Upper lobe of left lung (tissue), 6 donors: Measurements from ENCODE around the gene PCP2. TPM values are rescaled to one million over a fixed set of nuclear protein-coding genes. Genes with fewer than 3 reads are reported as not detected.

ENCODE experiments used
- ATAC-seq, 2 donors: fragments of 200-7000 bp; cut with Tn5 transposase; one replicate each; pipeline ENCODE4 v1.9.1; 2022; ENCODE audit warnings: mild to moderate bottlenecking in 2 of 2, moderate library complexity in 2 of 2; ENCODE audit not compliant: low FRiP score in 2 of 2
- DNase-seq, 2 donors: peaks; one replicate each; pipeline ENCODE4 v3.0.0-alpha.2; 2019 to 2020
- H3K27ac ChIP-seq, 4 donors: fragments of 200-600 bp; sonication (generic); one replicate each; pipeline ENCODE4 v1.5.1; 2016 to 2019
- H3K27me3 ChIP-seq, 4 donors: fragments of 200-600 bp; sonication (generic); one replicate each; pipeline ENCODE4 v1.5.1; 2017 to 2019
- H3K36me3 ChIP-seq, 4 donors: fragments of 200-600 bp; sonication (generic); one replicate each; pipeline ENCODE4 v1.5.1; 2016 to 2019
- H3K4me1 ChIP-seq, 4 donors: fragments of 200-600 bp; sonication (generic); one replicate each; pipeline ENCODE4 v1.5.1; 2018 to 2019
- H3K4me3 ChIP-seq, 4 donors: fragments of 200-600 bp; sonication (generic); one replicate each; pipeline ENCODE4 v1.5.1; 2017 to 2019; ENCODE audit warnings: mild to moderate bottlenecking in 2 of 4, moderate library complexity in 1 of 4
- H3K9me3 ChIP-seq, 4 donors: fragments of 200-600 bp; sonication (generic); one replicate each; pipeline ENCODE4 v1.5.1; 2018 to 2019
- CTCF ChIP-seq, 6 experiments: fragments of 450-650 bp in 4 of 6; fragments of 200-600 bp in 2 of 6; sonication (generic) in 2 of 6; IDR thresholded peaks; one replicate each; pipeline ENCODE4 v1.5.1; 2016 to 2019; ENCODE audit warnings: antibody characterized with exemption in 6 of 6
- EP300 ChIP-seq, 4 donors: sonication (generic); formaldehyde crosslinking; IDR thresholded peaks; one replicate each; pipeline ENCODE4 v1.5.1; 2017; ENCODE audit warnings: antibody characterized with exemption in 4 of 4, control low read depth in 2 of 4
- POLR2A ChIP-seq, 4 donors: fragments of 450-650 bp; IDR thresholded peaks; one replicate each; pipeline ENCODE4 v1.5.1; 2016 to 2017; ENCODE audit warnings: antibody characterized with exemption in 4 of 4, mild to moderate bottlenecking in 2 of 4
- POLR2AphosphoS5 ChIP-seq, 2 donors: sonication (generic); formaldehyde crosslinking; IDR thresholded peaks; one replicate each; pipeline ENCODE4 v1.5.1; 2017; ENCODE audit warnings: antibody characterized with exemption in 2 of 2
- WGBS, 2 donors: methylation state at CpG; one replicate each; pipeline ENCODE4 v1.1.5; 2017 to 2018; 5-methylcytosine and 5-hydroxymethylcytosine counted together
- total RNA-seq, 6 donors: library from RNA; depleted of rRNA in 4 of 6; stranded (reverse); fragments of >200 nt in 4 of 6; gene quantifications; one replicate each; pipeline versions ENCODE4 v1.1.0 to v1.2.1, GENCODE V29; 2016 to 2021
- donor health status: DM: no; HTN: no; CAD: no; lungs with moderate emphysema.
- donor health status: DM: no; HTN: yes; CAD: no; lungs with severe emphysema.

PCP2 gene
- total RNA-seq, 6 donors from 2014 or later: 2.3 to 21.0 (median 3.3) TPM; not detected in 1

- no peaks in the 10 kb centered on the region for H3K27me3 ChIP-seq
- H3K27ac ChIP-seq: peak overlapping the region; percentile 78 to 94 (median 86)
- DNase-seq: peak; percentile 71 to 87
- no peaks in the 10 kb centered on the region for H3K9me3 ChIP-seq
- TF ChIP-seq POLR2A (IDR thresholded peaks at IDR 0.05) (no peak), CTCF (IDR thresholded peaks at IDR 0.05) (no peak), EP300 (IDR thresholded peaks at IDR 0.05) (no peak), POLR2AphosphoS5 (IDR thresholded peaks at IDR 0.05) (no peak)
- H3K36me3 ChIP-seq: peaks cover 20 to 82% (median 63%) of the 10 kb centered on the region in 4 donors
- peak overlapping the region in 1 of 4 donors; percentile 7 for H3K4me3 ChIP-seq
- peak; percentile 3 to 31 for ATAC-seq
- H3K4me1 ChIP-seq: peaks cover 10 to 39% (median 32%) of the 10 kb centered on the region in 4 donors
- WGBS, 2 donors: 88% methylated on average over 35 of the region's 48 CpGs; no CpG with 5 or more reads in 1 of the 2 donors
These were observed 13.7 kb downstream of the PCP2 start for GRCh38 chr19:7619671-7620441.

- Histone ChIP-seq H3K9me3 (no peaks in the 10 kb centered on the region), H3K4me3 (no peak overlapping the region), H3K27ac (peak overlapping the region; percentile 80 to 94 (median 86)), H3K36me3 (peaks cover 20 to 74% (median 54%) of the 10 kb centered on the region in 4 donors), H3K27me3 (no peaks in the 10 kb centered on the region), H3K4me1 (peaks cover 10 to 39% (median 32%) of the 10 kb centered on the region in 4 donors)
- ATAC-seq (peak; percentile 62 to 91), DNase-seq (peak; percentile 94)
- TF ChIP-seq POLR2AphosphoS5 (IDR thresholded peaks at IDR 0.05) (peak in 1 of 2 donors; percentile 46), POLR2A (IDR thresholded peaks at IDR 0.05) (peak in 1 of 4 donors; percentile 62), CTCF (IDR thresholded peaks at IDR 0.05) (no peak), EP300 (IDR thresholded peaks at IDR 0.05) (peak in 3 of 4 donors; percentile 9 to 83 (median 67))
- WGBS, 2 donors: 70 to 77% methylated on average over 8 to 9 of the region's 21 CpGs
These were observed 14.6 kb downstream of the PCP2 start for GRCh38 chr19:7618771-7619510.

- no peaks in the 10 kb centered on the region for H3K27me3 ChIP-seq
- H3K4me1 ChIP-seq: peaks cover 10 to 39% (median 32%) of the 10 kb centered on the region in 4 donors
- H3K27ac ChIP-seq: peak overlapping the region; percentile 80 to 94 (median 86)
- no peak for ATAC-seq
- H3K36me3 ChIP-seq: peaks cover 20 to 68% (median 48%) of the 10 kb centered on the region in 4 donors
- WGBS, 2 donors: 62 to 73% methylated on average over 4 of the region's 4 CpGs
- peak in 1 of 2 donors; percentile 55 for DNase-seq
- H3K9me3 ChIP-seq: no peaks in the 10 kb centered on the region
- TF ChIP-seq POLR2AphosphoS5 (IDR thresholded peaks at IDR 0.05): no peak
- TF ChIP-seq POLR2A (IDR thresholded peaks at IDR 0.05): no peak
- no peak for TF ChIP-seq CTCF (IDR thresholded peaks at IDR 0.05)
- no peak for TF ChIP-seq EP300 (IDR thresholded peaks at IDR 0.05)
- no peak overlapping the region for H3K4me3 ChIP-seq
These were observed 15.2 kb downstream of the PCP2 start for GRCh38 chr19:7618348-7618747.

GRCh38 chr19:7617735-7618134, 15.8 kb downstream of the PCP2 start:
- no peak for TF ChIP-seq CTCF (IDR thresholded peaks at IDR 0.05)
- no peak for TF ChIP-seq POLR2AphosphoS5 (IDR thresholded peaks at IDR 0.05)
- TF ChIP-seq POLR2A (IDR thresholded peaks at IDR 0.05): no peak
- TF ChIP-seq EP300 (IDR thresholded peaks at IDR 0.05): no peak
- 86 to 96% methylated on average over 7 to 27 of the region's 28 CpGs for WGBS, 2 donors
- peaks cover 10 to 39% (median 32%) of the 10 kb centered on the region in 4 donors for H3K4me1 ChIP-seq
- H3K9me3 ChIP-seq: no peaks in the 10 kb centered on the region
- no peak overlapping the region for H3K4me3 ChIP-seq
- no peaks in the 10 kb centered on the region for H3K27me3 ChIP-seq
- H3K27ac ChIP-seq: peak overlapping the region; percentile 80 to 94 (median 86)
- DNase-seq (peak in 1 of 2 donors; percentile 70), ATAC-seq (no peak)
- peaks cover 16 to 62% (median 43%) of the 10 kb centered on the region in 4 donors for H3K36me3 ChIP-seq
